ENCODE data around the gene ADPRHL1. TPM values are rescaled to one million over a fixed set of nuclear protein-coding genes. Genes with fewer than 3 reads are reported as not detected.
"Not testable (repeated sequence)": the region's sequence is repeated elsewhere in the genome, so short reads cannot be mapped to it uniquely, and the experiment has no call there.

ADPRHL1 gene
- total RNA-seq, 2 donors from 2014 or later, result 0.21 to 0.94 TPM

DNA sequence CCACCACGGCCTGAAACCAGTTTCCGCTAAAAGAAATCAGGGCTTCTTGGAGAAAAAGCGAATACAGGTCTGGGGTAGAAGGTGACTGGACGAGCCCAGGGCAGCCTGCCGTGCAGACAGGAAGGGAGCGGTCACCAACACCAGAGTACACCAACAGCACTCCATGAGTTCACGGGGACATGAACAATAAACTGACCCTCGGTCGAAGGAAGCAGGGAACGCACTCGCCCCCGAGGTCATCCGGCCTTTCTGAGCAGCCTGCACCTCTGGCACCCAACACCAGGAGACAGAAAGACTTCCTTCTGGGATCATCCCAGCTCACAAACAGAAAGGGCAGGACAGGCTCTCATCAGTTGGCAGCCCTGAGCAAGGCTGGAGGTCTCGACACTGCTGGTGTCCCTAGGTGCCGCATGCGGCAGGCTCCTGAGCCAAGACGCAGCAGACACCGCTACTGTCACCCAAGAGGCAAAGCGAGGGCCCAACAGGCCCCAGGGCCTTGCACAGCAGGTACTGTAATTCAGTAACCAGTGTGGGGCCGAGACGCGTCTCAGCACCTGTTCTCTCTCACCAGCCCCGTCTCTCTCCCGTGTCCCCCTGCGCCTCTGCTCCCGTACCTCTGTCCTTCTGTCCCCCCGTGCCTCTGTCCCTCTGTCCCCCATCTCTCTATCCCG, 19.2 kb upstream of the ADPRHL1 start:
- H3K9me3 ChIP-seq (ENCODE audit: control insufficient read depth, low read length, poor library complexity, severe bottlenecking), result no peaks in the 10 kb centered on the region
- ATAC-seq (no peak), DNase-seq (no peak)
- peaks cover 16% of the 10 kb centered on the region for H3K36me3 Mint-ChIP-seq (ENCODE audit: low read depth)
- no peaks in the 10 kb centered on the region for H3K27me3 Mint-ChIP-seq
- H3K4me1 Mint-ChIP-seq, result peaks cover 8% of the 10 kb centered on the region
- no peak overlapping the region for H3K4me3 Mint-ChIP-seq
- no peak overlapping the region for H3K27ac Mint-ChIP-seq

DNA sequence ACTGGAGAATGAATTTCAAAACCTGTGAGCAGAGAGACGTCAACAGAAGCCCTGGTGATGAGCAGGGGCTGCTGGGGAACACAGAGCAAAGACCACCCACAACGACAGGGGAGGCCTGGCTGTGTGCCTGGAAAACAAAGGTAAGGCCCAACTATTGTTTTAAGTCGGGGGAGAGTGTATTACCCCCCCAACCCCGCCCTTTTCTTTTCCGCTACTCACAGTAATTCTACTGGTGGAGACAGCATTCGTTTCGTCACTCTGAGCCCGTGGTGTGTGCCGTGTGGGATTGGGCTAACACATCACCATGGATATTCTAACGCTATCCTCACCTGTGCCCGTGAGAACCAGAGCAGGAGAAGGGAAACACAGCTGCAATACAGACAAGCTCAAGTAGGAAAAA, 18.6 kb upstream of the ADPRHL1 start:
- no peak for DNase-seq
- Mint-ChIP-seq H3K27ac (no peak overlapping the region), H3K36me3 (ENCODE audit: low read depth) (peaks cover 16% of the 10 kb centered on the region), H3K4me1 (peaks cover 8% of the 10 kb centered on the region), H3K27me3 (no peaks in the 10 kb centered on the region), H3K4me3 (no peak overlapping the region)
- H3K9me3 ChIP-seq (ENCODE audit: control insufficient read depth, low read length, poor library complexity, severe bottlenecking), result no peaks in the 10 kb centered on the region
- ATAC-seq, result no peak

DNA sequence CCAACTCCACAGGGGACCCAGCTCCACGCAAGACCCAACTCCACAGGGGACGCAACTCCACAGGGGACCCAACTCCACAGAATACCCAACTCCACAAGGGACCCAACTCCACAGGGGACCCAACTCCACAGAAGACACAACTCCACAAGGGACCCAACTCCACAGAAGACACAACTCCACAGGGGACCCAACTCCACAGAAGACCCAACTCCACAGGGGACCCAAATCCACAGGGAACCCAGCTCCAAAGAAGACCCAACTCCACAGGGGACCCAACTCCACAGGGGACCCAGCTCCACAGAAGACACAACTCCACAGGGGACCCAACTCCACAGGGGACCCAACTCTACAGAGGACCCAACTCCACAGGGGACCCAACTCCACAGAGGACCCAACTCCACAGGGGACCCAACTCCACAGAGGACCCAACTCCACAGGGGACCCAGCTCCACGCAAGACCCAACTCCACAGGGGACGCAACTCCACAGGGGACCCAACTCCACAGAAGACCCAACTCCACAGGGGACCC, 17.4 kb upstream of the ADPRHL1 start:
- not testable (repeated sequence) for H3K9me3 ChIP-seq (ENCODE audit: control insufficient read depth, low read length, poor library complexity, severe bottlenecking); H3K4me3 Mint-ChIP-seq; H3K27me3 Mint-ChIP-seq; DNase-seq; H3K27ac Mint-ChIP-seq; H3K4me1 Mint-ChIP-seq; ATAC-seq
- peaks cover 16% of the 10 kb centered on the region for H3K36me3 Mint-ChIP-seq (ENCODE audit: low read depth)

DNA sequence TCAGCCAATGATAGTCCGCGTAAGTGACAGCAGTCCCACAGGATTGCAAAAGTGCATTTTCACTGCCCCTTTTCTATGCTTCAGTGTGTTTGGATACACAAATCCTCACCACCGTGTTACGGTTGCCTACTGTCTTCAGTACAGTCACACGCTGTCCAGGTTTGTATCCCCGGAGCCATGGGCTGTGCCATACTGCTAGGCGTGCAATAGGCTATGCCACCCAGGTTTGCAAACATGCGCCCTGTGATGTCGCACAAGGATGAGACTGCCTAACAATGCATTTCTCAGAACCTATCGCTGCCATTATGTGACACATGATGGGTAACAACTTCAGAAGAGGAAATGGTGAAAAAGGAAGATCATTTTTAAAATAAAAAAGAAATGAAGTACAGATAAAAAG, 16.8 kb upstream of the ADPRHL1 start:
- no peak overlapping the region for H3K27ac Mint-ChIP-seq
- H3K36me3 Mint-ChIP-seq (ENCODE audit: low read depth), result peaks cover 16% of the 10 kb centered on the region
- no peak for ATAC-seq
- peaks cover 11% of the 10 kb centered on the region for H3K4me1 Mint-ChIP-seq
- no peaks in the 10 kb centered on the region for H3K27me3 Mint-ChIP-seq
- no peak for DNase-seq
- no peak overlapping the region for H3K4me3 Mint-ChIP-seq
- no peaks in the 10 kb centered on the region for H3K9me3 ChIP-seq (ENCODE audit: control insufficient read depth, low read length, poor library complexity, severe bottlenecking)

DNA sequence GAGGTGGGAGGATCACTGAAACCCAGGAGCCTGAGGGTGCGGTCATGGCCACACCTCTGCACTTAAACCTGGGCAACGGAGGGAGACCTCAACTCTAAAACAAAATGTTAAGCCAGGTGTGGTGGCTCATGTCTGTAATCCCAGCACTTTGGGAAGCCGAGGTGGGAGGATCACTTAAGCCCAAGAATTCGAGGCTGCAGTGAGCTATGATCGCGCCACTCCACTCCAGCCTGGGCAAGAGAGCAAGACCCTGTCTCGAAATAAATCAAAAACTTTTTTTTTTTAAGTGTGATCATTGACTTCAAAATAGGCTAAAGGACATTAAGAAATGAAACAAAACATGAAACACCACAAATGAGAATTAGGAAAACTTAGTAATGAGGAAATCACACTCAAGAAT, 16.3 kb upstream of the ADPRHL1 start:
- ATAC-seq, result no peak
- H3K27me3 Mint-ChIP-seq, result no peaks in the 10 kb centered on the region
- peaks cover 11% of the 10 kb centered on the region for H3K4me1 Mint-ChIP-seq
- H3K27ac Mint-ChIP-seq, result no peak overlapping the region
- DNase-seq, result no peak
- no peaks in the 10 kb centered on the region for H3K9me3 ChIP-seq (ENCODE audit: control insufficient read depth, low read length, poor library complexity, severe bottlenecking)
- H3K36me3 Mint-ChIP-seq (ENCODE audit: low read depth), result peaks cover 16% of the 10 kb centered on the region
- no peak overlapping the region for H3K4me3 Mint-ChIP-seq

DNA sequence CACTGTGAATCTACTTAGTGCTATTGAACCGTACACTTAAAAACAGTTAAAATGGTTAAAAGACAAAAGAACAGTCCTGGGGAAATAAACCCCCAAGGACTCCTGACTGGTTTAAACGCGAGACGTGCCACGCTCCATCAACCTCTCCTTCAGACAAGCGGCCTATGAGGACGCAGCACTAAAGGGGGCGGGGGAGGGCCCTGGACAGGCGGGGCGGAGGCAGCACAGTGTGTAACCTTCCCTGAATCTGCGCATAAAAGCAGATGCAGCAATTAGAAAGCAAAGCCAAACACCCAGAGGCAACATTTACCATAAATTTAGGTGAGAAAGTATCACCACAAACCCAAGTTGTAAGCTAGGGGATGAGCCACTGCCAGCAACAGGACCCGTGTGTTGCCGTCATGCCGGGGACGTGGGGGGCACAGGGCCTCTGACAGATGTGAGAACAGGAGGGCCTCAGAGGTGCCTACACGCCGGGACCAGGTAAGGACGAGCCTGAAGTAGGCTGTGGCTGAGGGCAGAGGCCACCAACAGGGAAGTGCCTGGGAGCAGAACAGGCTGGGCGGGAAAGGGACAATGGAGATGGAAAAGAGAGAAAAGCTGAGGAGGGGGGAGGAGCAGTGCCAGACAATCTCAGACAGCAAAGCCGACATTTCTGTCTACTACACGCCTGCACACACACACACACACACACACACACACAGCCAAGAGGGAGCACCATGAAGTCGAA, 15.3 kb upstream of the ADPRHL1 start:
- Mint-ChIP-seq H3K36me3 (ENCODE audit: low read depth) (peaks cover 13% of the 10 kb centered on the region), H3K27ac (no peak overlapping the region), H3K4me1 (peaks cover 12% of the 10 kb centered on the region), H3K4me3 (no peak overlapping the region), H3K27me3 (no peaks in the 10 kb centered on the region)
- H3K9me3 ChIP-seq (ENCODE audit: control insufficient read depth, low read length, poor library complexity, severe bottlenecking), result no peaks in the 10 kb centered on the region
- ATAC-seq (no peak), DNase-seq (no peak)

DNA sequence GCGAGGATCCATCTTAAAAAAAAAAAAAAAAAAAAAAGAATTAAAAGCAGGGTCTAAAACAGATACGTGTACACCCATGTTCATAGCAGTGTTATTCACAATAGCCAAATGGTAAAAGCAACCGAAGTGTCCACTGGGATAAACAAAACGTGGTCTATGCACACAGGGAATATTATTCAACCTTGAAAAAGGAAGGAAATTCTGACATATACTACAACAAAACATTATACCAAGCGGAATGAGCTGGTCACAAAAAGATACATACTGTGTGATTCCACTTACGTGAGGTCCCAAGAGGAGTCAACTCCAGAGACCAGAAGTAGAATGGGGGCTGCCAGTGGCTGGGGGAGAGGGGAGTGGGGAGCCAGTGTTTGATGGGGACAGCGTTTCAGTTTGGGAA, 14.7 kb upstream of the ADPRHL1 start:
- no peaks in the 10 kb centered on the region for H3K27me3 Mint-ChIP-seq
- H3K27ac Mint-ChIP-seq, result no peak overlapping the region
- ATAC-seq (no peak), DNase-seq (no peak)
- H3K9me3 ChIP-seq (ENCODE audit: control insufficient read depth, low read length, poor library complexity, severe bottlenecking), result no peaks in the 10 kb centered on the region
- no peak overlapping the region for H3K4me3 Mint-ChIP-seq
- H3K4me1 Mint-ChIP-seq, result peaks cover 16% of the 10 kb centered on the region
- peaks cover 12% of the 10 kb centered on the region for H3K36me3 Mint-ChIP-seq (ENCODE audit: low read depth)

DNA sequence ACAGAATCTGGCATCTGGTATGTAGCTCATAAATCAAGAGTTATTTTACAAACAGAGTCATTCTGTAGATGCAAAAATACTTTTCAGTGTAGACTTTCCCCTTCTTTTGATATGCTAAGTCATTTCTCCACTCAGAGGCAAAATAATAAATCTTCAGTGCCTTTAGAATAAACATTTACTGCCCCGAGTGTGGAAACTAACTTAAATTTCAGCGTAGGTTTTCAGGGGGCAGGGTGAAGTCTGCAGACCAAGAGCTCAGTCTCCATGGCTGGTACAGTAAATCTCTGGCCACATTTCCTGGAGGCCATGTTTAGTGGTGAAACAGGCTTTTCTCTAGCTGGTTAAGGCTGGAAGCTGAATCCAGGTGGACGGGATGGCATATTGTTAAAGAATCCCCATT, 13.1 kb upstream of the ADPRHL1 start:
- H3K27me3 Mint-ChIP-seq, result no peaks in the 10 kb centered on the region
- H3K36me3 Mint-ChIP-seq (ENCODE audit: low read depth), result peaks cover 6% of the 10 kb centered on the region
- H3K27ac Mint-ChIP-seq, result no peak overlapping the region
- H3K4me1 Mint-ChIP-seq, result peaks cover 12% of the 10 kb centered on the region
- H3K4me3 Mint-ChIP-seq, result no peak overlapping the region
- no peaks in the 10 kb centered on the region for H3K9me3 ChIP-seq (ENCODE audit: control insufficient read depth, low read length, poor library complexity, severe bottlenecking)
- no peak for DNase-seq
- no peak for ATAC-seq

DNA sequence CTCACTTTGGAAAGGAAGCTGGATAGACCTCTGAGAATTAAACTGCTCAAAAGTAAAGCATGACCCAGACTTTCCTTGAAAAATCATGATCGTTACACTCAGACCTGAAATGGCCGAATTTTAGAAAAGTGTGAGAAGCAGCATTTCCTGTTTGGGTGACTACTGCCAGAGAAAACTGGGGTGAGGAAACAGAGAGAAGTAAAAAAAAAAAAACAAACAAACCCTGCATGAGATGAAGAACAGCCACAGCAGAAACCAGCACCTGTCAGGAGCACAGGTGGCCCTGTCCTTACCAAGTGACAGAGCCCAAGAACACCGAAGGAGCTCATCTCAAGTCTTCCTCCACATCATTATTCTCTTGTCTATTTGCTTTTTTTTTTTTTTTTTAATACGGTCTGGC, 12.0 kb upstream of the ADPRHL1 start:
- H3K9me3 ChIP-seq (ENCODE audit: control insufficient read depth, low read length, poor library complexity, severe bottlenecking), result no peaks in the 10 kb centered on the region
- peaks cover 3% of the 10 kb centered on the region for H3K36me3 Mint-ChIP-seq (ENCODE audit: low read depth)
- H3K4me1 Mint-ChIP-seq, result peaks cover 8% of the 10 kb centered on the region
- ATAC-seq, result no peak
- no peak overlapping the region for H3K4me3 Mint-ChIP-seq
- H3K27ac Mint-ChIP-seq, result no peak overlapping the region
- DNase-seq, result no peak
- H3K27me3 Mint-ChIP-seq, result no peaks in the 10 kb centered on the region

DNA sequence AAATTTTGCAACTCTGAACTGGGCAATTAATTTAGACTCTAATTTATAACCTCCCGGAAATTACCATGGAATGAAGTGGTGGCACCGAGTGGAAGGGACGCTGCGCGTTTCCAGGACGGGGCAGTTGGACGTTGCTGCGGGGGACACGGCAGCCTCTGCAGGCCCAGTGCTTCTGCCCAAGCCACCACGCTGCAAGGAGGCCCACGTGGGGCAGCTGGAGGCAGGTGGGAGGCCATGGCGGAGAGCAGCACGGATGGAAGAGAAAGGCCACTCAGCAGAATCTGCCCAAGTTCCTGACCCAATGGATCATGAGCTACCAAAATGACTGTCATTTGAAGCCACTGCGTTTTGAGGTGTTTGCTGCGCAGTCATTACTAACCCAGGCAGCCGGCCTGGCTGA, 11.2 kb upstream of the ADPRHL1 start:
- DNase-seq, result no peak
- ATAC-seq, result no peak
- peak overlapping the region; percentile 82 for H3K27ac Mint-ChIP-seq
- peaks cover 8% of the 10 kb centered on the region for H3K4me1 Mint-ChIP-seq
- H3K27me3 Mint-ChIP-seq, result no peaks in the 10 kb centered on the region
- H3K4me3 Mint-ChIP-seq, result no peak overlapping the region
- H3K36me3 Mint-ChIP-seq (ENCODE audit: low read depth), result peaks cover 3% of the 10 kb centered on the region
- H3K9me3 ChIP-seq (ENCODE audit: control insufficient read depth, low read length, poor library complexity, severe bottlenecking), result no peaks in the 10 kb centered on the region

DNA sequence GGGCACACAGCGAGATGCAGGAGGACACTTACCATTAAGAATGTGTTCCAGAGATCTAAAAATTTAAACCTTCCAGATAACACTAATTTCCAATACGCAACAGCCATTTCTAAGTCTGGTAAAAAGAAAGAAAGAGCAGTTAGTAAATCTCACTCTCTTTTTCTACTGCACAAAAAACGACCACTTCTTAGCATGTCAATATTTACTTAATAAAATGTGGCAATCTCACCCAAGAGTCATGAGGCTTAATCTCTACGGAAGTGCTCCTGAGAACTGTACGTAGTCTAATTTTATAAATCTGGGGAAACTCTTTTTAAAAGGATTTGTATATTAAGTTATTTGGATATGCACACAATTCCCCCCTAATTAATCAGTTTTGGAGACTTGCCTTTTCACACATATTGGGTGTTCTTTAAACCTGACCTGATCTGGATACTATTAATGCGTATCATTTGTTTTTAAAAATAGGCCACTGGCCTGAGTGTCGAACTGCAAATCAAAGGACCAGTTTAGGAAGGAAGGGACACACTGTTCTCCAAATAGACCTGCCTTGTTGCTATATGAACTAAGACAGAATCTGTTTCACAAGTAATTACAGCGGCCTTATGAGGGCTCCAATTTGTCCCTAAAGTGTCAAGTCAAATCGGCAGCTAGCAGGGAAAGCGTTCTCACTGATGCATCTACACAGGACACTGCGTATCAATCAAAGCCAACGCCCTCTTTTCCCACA, 7.9 kb upstream of the ADPRHL1 start:
- DNase-seq, result no peak
- Mint-ChIP-seq H3K4me3 (no peak overlapping the region), H3K4me1 (peaks cover 8% of the 10 kb centered on the region), H3K27me3 (no peaks in the 10 kb centered on the region), H3K27ac (no peak overlapping the region), H3K36me3 (ENCODE audit: low read depth) (no peaks in the 10 kb centered on the region)
- no peaks in the 10 kb centered on the region for H3K9me3 ChIP-seq (ENCODE audit: control insufficient read depth, low read length, poor library complexity, severe bottlenecking)
- ATAC-seq, result no peak

DNA sequence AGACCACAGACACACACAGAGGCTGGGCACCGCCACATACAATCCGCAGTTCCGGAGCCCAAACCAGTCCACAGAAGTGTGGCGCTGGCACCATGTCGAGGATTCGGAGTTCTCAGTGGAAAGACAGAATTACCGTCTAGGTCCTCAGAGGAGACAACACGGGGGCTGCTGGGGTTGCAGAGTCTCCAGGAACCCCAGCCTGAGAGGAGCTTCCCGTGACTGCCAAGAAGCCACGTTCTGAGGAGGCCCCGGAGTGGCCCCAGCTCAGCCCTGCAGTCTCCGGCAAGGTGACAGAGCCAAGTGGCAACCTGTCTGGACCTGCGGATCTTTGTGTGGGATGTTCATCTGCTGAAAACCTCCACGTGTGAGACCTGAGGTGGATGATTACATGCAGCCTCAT, 7.3 kb upstream of the ADPRHL1 start:
- Mint-ChIP-seq H3K4me1 (peaks cover 8% of the 10 kb centered on the region), H3K27ac (no peak overlapping the region), H3K4me3 (no peak overlapping the region), H3K36me3 (ENCODE audit: low read depth) (no peaks in the 10 kb centered on the region), H3K27me3 (no peaks in the 10 kb centered on the region)
- ATAC-seq, result no peak
- DNase-seq, result no peak
- no peaks in the 10 kb centered on the region for H3K9me3 ChIP-seq (ENCODE audit: control insufficient read depth, low read length, poor library complexity, severe bottlenecking)

DNA sequence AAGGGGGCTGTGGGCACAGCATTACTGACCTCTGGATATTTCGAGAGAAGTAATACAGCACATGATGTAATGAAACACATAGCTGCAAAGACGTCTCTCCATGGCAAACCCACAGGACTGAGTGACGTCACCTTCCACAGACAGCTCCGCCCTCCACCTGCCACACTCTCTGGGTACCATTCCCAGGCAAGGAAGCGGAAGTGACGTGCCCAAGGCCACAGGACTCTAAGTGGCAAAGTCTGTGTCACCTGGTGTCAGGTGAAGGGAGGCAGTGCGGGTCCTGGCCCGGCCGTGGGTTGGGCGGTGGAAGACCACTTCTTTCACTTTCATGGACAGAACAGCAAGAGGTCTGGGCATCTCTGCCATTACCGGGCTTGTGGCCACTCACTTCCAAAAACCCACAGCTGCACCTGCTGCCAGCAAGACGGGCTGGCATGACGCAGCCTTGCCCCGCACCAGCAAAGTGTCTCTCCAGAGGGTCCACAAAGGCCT, 6.8 kb upstream of the ADPRHL1 start:
- ATAC-seq, result no peak

More for the DNA sequence above, 6.8 kb upstream of the ADPRHL1 start:
- no peaks in the 10 kb centered on the region for H3K27me3 Mint-ChIP-seq
- H3K9me3 ChIP-seq (ENCODE audit: control insufficient read depth, low read length, poor library complexity, severe bottlenecking), result no peaks in the 10 kb centered on the region
- no peak overlapping the region for H3K4me3 Mint-ChIP-seq
- DNase-seq, result no peak
- peaks cover 5% of the 10 kb centered on the region for H3K4me1 Mint-ChIP-seq
- no peak overlapping the region for H3K27ac Mint-ChIP-seq
- H3K36me3 Mint-ChIP-seq (ENCODE audit: low read depth), result no peaks in the 10 kb centered on the region
